NOMO-1 (cell line): ENCODE data around the gene SCUBE1.
A peak's percentile ranks its signal among the peaks of the same experiment; 100 is the strongest.

ENCODE experiments used
- DNase-seq, 2 experiments: peaks; one replicate each; lab custom pipeline; 2025; ENCODE audit not compliant: unreplicated experiment in 2 of 2; lab: John Stamatoyannopoulos, UW

SCUBE1 gene

GRCh38 chr22:43243324-43243723 lies 99.8 kb downstream of the SCUBE1 start:
- no peak for DNase-seq

GRCh38 chr22:43242627-43243026 lies 100.5 kb downstream of the SCUBE1 start:
- no peak for DNase-seq

GRCh38 chr22:43241699-43242386 lies 101.3 kb downstream of the SCUBE1 start:
- no peak for DNase-seq

- no peak for DNase-seq
Measured at GRCh38 chr22:43241138-43241597, 102.0 kb downstream of the SCUBE1 start.

GRCh38 chr22:43240614-43241013 lies 102.6 kb downstream of the SCUBE1 start:
- DNase-seq: no peak

GRCh38 chr22:43239956-43240355 lies 103.2 kb downstream of the SCUBE1 start:
- no peak for DNase-seq

GRCh38 chr22:43239193-43239780 lies 103.9 kb downstream of the SCUBE1 start:
- DNase-seq: no peak

- no peak for DNase-seq
Measured at GRCh38 chr22:43238526-43239006, 104.6 kb downstream of the SCUBE1 start.

- DNase-seq: no peak
Measured at GRCh38 chr22:43237280-43237679, 105.9 kb downstream of the SCUBE1 start.

- no peak for DNase-seq
Measured at GRCh38 chr22:43236411-43237166, 106.6 kb downstream of the SCUBE1 start.

GRCh38 chr22:43235445-43236409 lies 107.4 kb downstream of the SCUBE1 start:
- no peak for DNase-seq

- DNase-seq: no peak
Measured at GRCh38 chr22:43234264-43234988, 108.7 kb downstream of the SCUBE1 start.

GRCh38 chr22:43233529-43233928 lies 109.6 kb downstream of the SCUBE1 start:
- no peak for DNase-seq

GRCh38 chr22:43232445-43232844 lies 110.7 kb downstream of the SCUBE1 start:
- no peak for DNase-seq

- no peak for DNase-seq
Measured at GRCh38 chr22:43231724-43232034, 111.5 kb downstream of the SCUBE1 start.

- DNase-seq: peak in 1 of 2 experiments; percentile 30
Measured at GRCh38 chr22:43230971-43231723, 112.0 kb downstream of the SCUBE1 start.

- DNase-seq: no peak
Measured at GRCh38 chr22:43230571-43230970, 112.6 kb downstream of the SCUBE1 start.

- no peak for DNase-seq
Measured at GRCh38 chr22:43228863-43229262, 114.3 kb downstream of the SCUBE1 start.

GRCh38 chr22:43228330-43228729 lies 114.8 kb downstream of the SCUBE1 start:
- no peak for DNase-seq
